CD4-positive, alpha-beta T cell (primary cell): ENCODE results near the gene RPS27. TPM values are rescaled to one million over a fixed set of nuclear protein-coding genes. Genes with fewer than 3 reads are reported as not detected.
A peak's percentile ranks its signal among the peaks of the same experiment; 100 is the strongest.

Experiments
- ATAC-seq: fragments of 200-7000 bp; cut with Tn5 transposase; one replicate; pipeline ENCODE4 v1.10.0; 2022; ENCODE audit warnings: mild to moderate bottlenecking; ENCODE audit not compliant: poor library complexity
- CTCF ChIA-PET: fragments of 350-600 bp; sonication (Branson Sonifier 250); formaldehyde crosslinking; loops from one replicate; lab custom pipeline; 2021; ENCODE audit warnings: antibody characterized with exemption, inconsistent platforms; lab: Charles Lee
- POLR2A ChIA-PET: fragments of 350-600 bp; sonication (Branson Sonifier 250); formaldehyde crosslinking; loops from one replicate; lab custom pipeline; 2021; ENCODE audit warnings: antibody characterized with exemption, inconsistent platforms; lab: Charles Lee
- DNase-seq, 14 experiments: peaks; one replicate each; pipeline ENCODE4 v3.0.0-alpha.2; 2013 to 2020; ENCODE audit warnings: mixed read lengths in 2 of 14
- H3K27ac ChIP-seq, 2 donors: one replicate each; pipeline versions ENCODE4 v1.5.1 to v1.7.0; 2013; ENCODE audit warnings: low read length in 2 of 2, low read depth in 1 of 2, mild to moderate bottlenecking in 1 of 2
- H3K27me3 ChIP-seq, 2 experiments: 1 replicate in 1 of 2; 2 replicates in 1 of 2; pipeline versions ENCODE4 v1.6.1 to v1.7.0; 2013; ENCODE audit warnings: low read length in 2 of 2, control low read depth in 1 of 2, mild to moderate bottlenecking in 1 of 2, moderate library complexity in 1 of 2; ENCODE audit not compliant: insufficient read depth in 2 of 2, control insufficient read depth in 1 of 2
- H3K36me3 ChIP-seq: one replicate; pipeline ENCODE4 v1.6.1; 2013; ENCODE audit warnings: low read length, control low read depth; ENCODE audit not compliant: insufficient read depth
- H3K4me1 ChIP-seq: one replicate; pipeline ENCODE4 v1.6.1; 2013; ENCODE audit warnings: low read length, control low read depth; ENCODE audit not compliant: insufficient read depth
- H3K4me3 ChIP-seq: one replicate; pipeline ENCODE4 v1.5.1; 2013; ENCODE audit warnings: mild to moderate bottlenecking, low read length, moderate library complexity
- H3K9me3 ChIP-seq, 2 experiments: 1 replicate in 1 of 2; 2 replicates in 1 of 2; pipeline versions ENCODE4 v1.6.1 to v1.7.0; 2013; ENCODE audit warnings: low read length in 2 of 2, mild to moderate bottlenecking in 2 of 2, control low read depth in 1 of 2, moderate library complexity in 1 of 2; ENCODE audit not compliant: control insufficient read depth in 1 of 2, insufficient read depth in 1 of 2
- H3K27ac Mint-ChIP-seq: one replicate; pipeline ENCODE4 v1.8.0; 2020; ENCODE audit warnings: mixed read lengths
- H3K27me3 Mint-ChIP-seq: one replicate; pipeline ENCODE4 v1.8.0; 2021; ENCODE audit warnings: mixed read lengths
- H3K36me3 Mint-ChIP-seq: one replicate; pipeline ENCODE4 v1.8.0; 2021; ENCODE audit warnings: low read depth, mixed read lengths
- H3K4me1 Mint-ChIP-seq: one replicate; pipeline ENCODE4 v1.8.0; 2021; ENCODE audit warnings: low read depth, mixed read lengths
- H3K4me3 Mint-ChIP-seq: one replicate; pipeline ENCODE4 v1.8.0; 2020; ENCODE audit warnings: mild to moderate bottlenecking, mixed read lengths
- H3K9me3 Mint-ChIP-seq: one replicate; pipeline ENCODE4 v1.8.0; 2020; ENCODE audit warnings: mixed read lengths
- intact Hi-C, 2 experiments: fragments of 100-400 bp; cut with DNase I in 1 of 2; cut with micrococcal nuclease in 1 of 2; formaldehyde crosslinking; loops; one replicate each; pipeline versions ENCODE4 v1.15.1 to v1.9.0; 2023 to 2025; cut with DNase I, micrococcal nuclease
- total RNA-seq, 174 experiments: library from RNA in 2 of 174; stranded (reverse) in 2 of 174; gene quantifications; one replicate each; pipeline ENCODE4 v1.2.3 and lab custom pipeline; 2021 to 2026
- TF ChIP-seq, protein P1 (sequence below): fragments of 200-600 bp; IDR thresholded peaks from one replicate; pipeline ENCODE4 v1.8.0; 2022; ENCODE audit warnings: antibody characterized with exemption, mild to moderate bottlenecking

Gene RPS27
- total RNA-seq, 2 experiments from 2014 or later: 7,636 to 8,442 TPM

DNA sequence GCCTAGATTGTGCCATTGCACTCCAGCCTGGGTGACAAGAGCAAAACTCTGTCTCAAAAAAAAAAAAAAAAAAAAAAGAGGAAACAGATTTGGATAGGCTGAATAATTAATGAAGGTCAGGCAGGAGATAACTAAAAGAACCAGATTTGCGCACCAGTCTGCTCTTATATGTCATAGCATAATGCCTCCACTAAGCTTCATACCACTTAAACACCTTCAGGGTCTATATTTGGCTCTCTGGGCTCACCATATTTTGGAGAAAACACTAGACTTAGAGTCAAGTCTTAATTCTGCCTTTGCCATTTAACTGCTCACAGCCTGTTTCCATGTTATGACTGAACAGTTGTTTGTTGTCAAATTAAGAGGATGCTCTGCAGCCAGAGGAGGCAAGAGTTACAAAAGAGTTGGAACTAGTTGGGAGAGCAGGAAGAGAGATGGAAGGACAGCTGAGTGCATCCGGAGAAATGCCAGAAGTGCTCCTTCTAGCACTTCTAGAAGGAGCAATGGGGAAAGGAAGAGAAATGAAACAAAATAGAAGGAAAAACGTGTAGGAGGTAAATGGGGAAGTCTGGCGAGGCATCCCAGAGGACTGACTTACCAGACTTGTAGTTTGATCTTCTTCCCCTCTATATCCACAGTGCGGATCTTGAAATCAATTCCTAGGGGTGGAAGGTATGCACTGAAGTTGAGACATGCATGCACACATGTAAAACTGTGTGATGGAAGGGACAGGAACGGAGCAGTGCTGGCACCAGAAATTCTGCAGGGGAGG lies 6.3 kb upstream of the RPS27 start:
- CTCF ChIA-PET: interaction anchor here (2.7 to 3.2 kb wide), 2 partner anchors 38 to 187 kb away, joined by 8 to 28 read pairs; partner anchors contain the start of gene DENND4B
- H3K27ac ChIP-seq: no peak overlapping the region
- no peak overlapping the region for H3K4me3 ChIP-seq
- no peaks in the 10 kb centered on the region for H3K36me3 ChIP-seq
- peaks cover 0 to 5% of the 10 kb centered on the region in 2 experiments for H3K27me3 ChIP-seq
- Mint-ChIP-seq H3K9me3 (no peaks in the 10 kb centered on the region), H3K4me3 (no peak overlapping the region), H3K27ac (no peak overlapping the region), H3K36me3 (no peaks in the 10 kb centered on the region), H3K27me3 (peaks cover 17% of the 10 kb centered on the region), H3K4me1 (peaks cover 12% of the 10 kb centered on the region)
- POLR2A ChIA-PET: interaction anchor here (0.6 to 1.5 kb wide), 2 partner anchors 16 to 180 kb away, joined by 3 read pairs; partner anchors contain the start of gene CREB3L4
- TF ChIP-seq, protein P1, sequence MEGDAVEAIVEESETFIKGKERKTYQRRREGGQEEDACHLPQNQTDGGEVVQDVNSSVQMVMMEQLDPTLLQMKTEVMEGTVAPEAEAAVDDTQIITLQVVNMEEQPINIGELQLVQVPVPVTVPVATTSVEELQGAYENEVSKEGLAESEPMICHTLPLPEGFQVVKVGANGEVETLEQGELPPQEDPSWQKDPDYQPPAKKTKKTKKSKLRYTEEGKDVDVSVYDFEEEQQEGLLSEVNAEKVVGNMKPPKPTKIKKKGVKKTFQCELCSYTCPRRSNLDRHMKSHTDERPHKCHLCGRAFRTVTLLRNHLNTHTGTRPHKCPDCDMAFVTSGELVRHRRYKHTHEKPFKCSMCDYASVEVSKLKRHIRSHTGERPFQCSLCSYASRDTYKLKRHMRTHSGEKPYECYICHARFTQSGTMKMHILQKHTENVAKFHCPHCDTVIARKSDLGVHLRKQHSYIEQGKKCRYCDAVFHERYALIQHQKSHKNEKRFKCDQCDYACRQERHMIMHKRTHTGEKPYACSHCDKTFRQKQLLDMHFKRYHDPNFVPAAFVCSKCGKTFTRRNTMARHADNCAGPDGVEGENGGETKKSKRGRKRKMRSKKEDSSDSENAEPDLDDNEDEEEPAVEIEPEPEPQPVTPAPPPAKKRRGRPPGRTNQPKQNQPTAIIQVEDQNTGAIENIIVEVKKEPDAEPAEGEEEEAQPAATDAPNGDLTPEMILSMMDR: no peak
- H3K4me1 ChIP-seq: peaks cover 5% of the 10 kb centered on the region
- intact Hi-C loops: loop anchor here in 1 of 2 experiments (2.0 kb wide), 1 partner anchor 306 kb away; the partner anchor contains the start of gene NPR1
- ATAC-seq (no peak), DNase-seq (no peak)
- no peaks in the 10 kb centered on the region for H3K9me3 ChIP-seq

DNA sequence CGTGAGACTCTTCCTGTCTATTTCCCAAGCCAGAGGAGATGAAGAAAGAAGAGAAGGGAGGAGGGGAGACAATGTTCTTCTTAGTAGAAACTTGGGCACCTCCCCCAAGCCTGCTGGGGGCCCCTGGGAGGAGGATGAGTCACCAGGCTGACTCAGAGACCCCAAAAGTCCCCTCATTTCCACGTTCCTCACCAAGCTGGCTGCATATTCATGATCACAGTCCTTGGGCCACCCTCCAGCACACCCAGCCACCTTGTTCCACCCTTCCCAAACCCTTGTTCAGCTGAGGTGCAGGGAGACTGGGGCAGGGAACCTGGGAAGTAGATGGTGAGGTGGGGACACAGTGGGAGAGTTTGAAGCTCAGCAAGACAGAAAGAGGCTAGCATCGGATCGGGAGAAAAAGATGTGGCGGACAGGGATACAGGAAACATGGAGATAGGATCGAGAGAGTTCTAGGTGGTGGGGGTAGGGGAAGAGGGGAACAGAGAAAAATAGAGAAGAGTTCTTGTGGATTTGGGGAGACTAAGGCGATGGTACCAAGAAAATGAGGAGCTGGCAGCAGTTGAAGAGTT lies 5.1 kb upstream of the RPS27 start:
- Histone ChIP-seq H3K4me1 (peaks cover 11% of the 10 kb centered on the region), H3K27me3 (peaks cover 0 to 5% of the 10 kb centered on the region in 2 experiments), H3K4me3 (no peak overlapping the region), H3K27ac (no peak overlapping the region), H3K36me3 (no peaks in the 10 kb centered on the region), H3K9me3 (no peaks in the 10 kb centered on the region)
- Mint-ChIP-seq H3K36me3 (peaks cover under 1% of the 10 kb centered on the region), H3K27me3 (peaks cover 17% of the 10 kb centered on the region), H3K4me3 (peak overlapping the region; percentile 47), H3K4me1 (peaks cover 16% of the 10 kb centered on the region), H3K27ac (no peak overlapping the region), H3K9me3 (no peaks in the 10 kb centered on the region)
- TF ChIP-seq, protein P1: no peak
- ChIA-PET CTCF (interaction anchor here (1.2 to 3.2 kb wide), 5 partner anchors 28 to 188 kb away, joined by 3 to 28 read pairs (median 8); partner anchors contain the start of genes CRTC2 and DENND4B), POLR2A (interaction anchor here (0.6 to 3.0 kb wide), 6 partner anchors 9 to 352 kb away, joined by 3 to 29 read pairs (median 4); partner anchors contain the start of genes CHTOP, CREB3L4 and JTB)
- ATAC-seq (no peak), DNase-seq (peak in 3 of 14 experiments; percentile 38 to 68 (median 61))
- intact Hi-C loops: loop anchor here in 1 of 2 experiments (2.0 to 5.0 kb wide), 3 partner anchors 258 to 413 kb away; partner anchors contain the start of genes INTS3 and NPR1
